ENCODE data around the gene NLRC3.
A peak's percentile ranks its signal among the peaks of the same experiment; 100 is the strongest.

NLRC3 gene

GRCh38 chr16:3576211-3576610, 992 bp downstream of the NLRC3 start:
- peak overlapping the region; percentile 98 to 100 for H3K4me3 Mint-ChIP-seq
- H3K27me3 Mint-ChIP-seq, result no peaks in the 10 kb centered on the region
- DNase-seq, result peak in 1 of 2 donors; percentile 50
- peaks cover 70% of the 10 kb centered on the region for H3K4me1 Mint-ChIP-seq
- H3K9me3 Mint-ChIP-seq, result peaks cover 0 to 2% of the 10 kb centered on the region in 2 donors
- peak; percentile 24 for ATAC-seq
- peak overlapping the region; percentile 72 to 98 for H3K27ac Mint-ChIP-seq

- peaks cover 69% of the 10 kb centered on the region for H3K4me1 Mint-ChIP-seq
- no peak for DNase-seq
- H3K4me3 Mint-ChIP-seq, result peak overlapping the region; percentile 98 to 100
- ATAC-seq, result no peak
- H3K9me3 Mint-ChIP-seq, result peaks cover 2 to 9% of the 10 kb centered on the region in 2 donors
- no peaks in the 10 kb centered on the region for H3K27me3 Mint-ChIP-seq
- H3K27ac Mint-ChIP-seq, result peak overlapping the region; percentile 69 to 72
Observed at GRCh38 chr16:3575491-3575890, 1.7 kb downstream of the NLRC3 start.

GRCh38 chr16:3574195-3574594, 3.0 kb downstream of the NLRC3 start:
- Mint-ChIP-seq H3K4me1 (peaks cover 56% of the 10 kb centered on the region), H3K9me3 (peaks cover 7 to 15% of the 10 kb centered on the region in 2 donors), H3K4me3 (no peak overlapping the region), H3K27me3 (no peaks in the 10 kb centered on the region), H3K27ac (peak overlapping the region in 1 of 2 donors; percentile 83)
- no peak for DNase-seq
- ATAC-seq, result no peak

GRCh38 chr16:3573146-3573815, 3.9 kb downstream of the NLRC3 start:
- peaks cover 7 to 15% of the 10 kb centered on the region in 2 donors for H3K9me3 Mint-ChIP-seq
- ATAC-seq, result no peak
- peak overlapping the region in 1 of 2 donors; percentile 26 for H3K4me3 Mint-ChIP-seq
- DNase-seq, result no peak
- H3K4me1 Mint-ChIP-seq, result peaks cover 47% of the 10 kb centered on the region
- no peaks in the 10 kb centered on the region for H3K27me3 Mint-ChIP-seq
- peak overlapping the region; percentile 12 to 72 for H3K27ac Mint-ChIP-seq

GRCh38 chr16:3570420-3571062, 6.7 kb downstream of the NLRC3 start:
- H3K4me3 Mint-ChIP-seq, result no peak overlapping the region

GRCh38 chr16:3569851-3570250, 7.4 kb downstream of the NLRC3 start:
- Mint-ChIP-seq H3K27me3 (no peaks in the 10 kb centered on the region), H3K4me3 (no peak overlapping the region), H3K4me1 (peaks cover 13% of the 10 kb centered on the region), H3K9me3 (peaks cover 7 to 15% of the 10 kb centered on the region in 2 donors), H3K27ac (no peak overlapping the region)
- ATAC-seq, result no peak
- no peak for DNase-seq

More at GRCh38 chr16:3570420-3571062, 6.7 kb downstream of the NLRC3 start:
- no peak for DNase-seq
- no peaks in the 10 kb centered on the region for H3K27me3 Mint-ChIP-seq
- H3K9me3 Mint-ChIP-seq, result peaks cover 7 to 15% of the 10 kb centered on the region in 2 donors
- H3K4me1 Mint-ChIP-seq, result peaks cover 20% of the 10 kb centered on the region
- no peak for ATAC-seq
- no peak overlapping the region for H3K27ac Mint-ChIP-seq

GRCh38 chr16:3566990-3567389, 10.2 kb downstream of the NLRC3 start:
- Mint-ChIP-seq H3K27ac (no peak overlapping the region), H3K27me3 (no peaks in the 10 kb centered on the region), H3K4me3 (no peak overlapping the region), H3K4me1 (no peaks in the 10 kb centered on the region), H3K9me3 (peaks cover 7 to 15% of the 10 kb centered on the region in 2 donors)
- DNase-seq (no peak), ATAC-seq (no peak)

GRCh38 chr16:3564889-3565141, 12.4 kb downstream of the NLRC3 start:
- no peak for DNase-seq
- Mint-ChIP-seq H3K27me3 (no peaks in the 10 kb centered on the region), H3K4me1 (no peaks in the 10 kb centered on the region), H3K9me3 (no peaks in the 10 kb centered on the region), H3K4me3 (no peak overlapping the region), H3K27ac (no peak overlapping the region)
- no peak for ATAC-seq

- ATAC-seq, result peak; percentile 31
- no peak overlapping the region for H3K27ac Mint-ChIP-seq
- no peaks in the 10 kb centered on the region for H3K9me3 Mint-ChIP-seq
- H3K4me1 Mint-ChIP-seq, result no peaks in the 10 kb centered on the region
- DNase-seq, result no peak
- H3K27me3 Mint-ChIP-seq, result no peaks in the 10 kb centered on the region
- H3K4me3 Mint-ChIP-seq, result no peak overlapping the region
Observed at GRCh38 chr16:3564130-3564888, 12.9 kb downstream of the NLRC3 start.

- no peak overlapping the region for H3K27ac Mint-ChIP-seq
- peak; percentile 31 for ATAC-seq
- no peaks in the 10 kb centered on the region for H3K9me3 Mint-ChIP-seq
- DNase-seq, result no peak
- no peaks in the 10 kb centered on the region for H3K4me1 Mint-ChIP-seq
- no peaks in the 10 kb centered on the region for H3K27me3 Mint-ChIP-seq
- H3K4me3 Mint-ChIP-seq, result no peak overlapping the region
Observed at GRCh38 chr16:3562914-3563480, 14.2 kb downstream of the NLRC3 start.

GRCh38 chr16:3561626-3562025, 15.6 kb downstream of the NLRC3 start:
- Mint-ChIP-seq H3K4me3 (no peak overlapping the region), H3K9me3 (no peaks in the 10 kb centered on the region), H3K27me3 (no peaks in the 10 kb centered on the region), H3K4me1 (no peaks in the 10 kb centered on the region), H3K27ac (no peak overlapping the region)
- no peak for ATAC-seq
- DNase-seq, result no peak

- peaks cover 12 to 13% of the 10 kb centered on the region in 2 donors for H3K9me3 Mint-ChIP-seq
- ATAC-seq, result no peak
- H3K27me3 Mint-ChIP-seq, result no peaks in the 10 kb centered on the region
- H3K4me1 Mint-ChIP-seq, result no peaks in the 10 kb centered on the region
- peak overlapping the region in 1 of 2 donors; percentile 12 for H3K27ac Mint-ChIP-seq
- no peak for DNase-seq
- H3K4me3 Mint-ChIP-seq, result no peak overlapping the region
Observed at GRCh38 chr16:3554351-3554928, 22.8 kb downstream of the NLRC3 start.

- Mint-ChIP-seq H3K27ac (no peak overlapping the region), H3K4me1 (peaks cover 6% of the 10 kb centered on the region), H3K9me3 (peaks cover 12 to 13% of the 10 kb centered on the region in 2 donors), H3K4me3 (no peak overlapping the region), H3K27me3 (no peaks in the 10 kb centered on the region)
- no peak for ATAC-seq
- no peak for DNase-seq
Observed at GRCh38 chr16:3553138-3553923, 23.9 kb downstream of the NLRC3 start.

- DNase-seq (no peak), ATAC-seq (no peak)
- Mint-ChIP-seq H3K4me1 (peaks cover 6% of the 10 kb centered on the region), H3K27ac (no peak overlapping the region), H3K4me3 (no peak overlapping the region), H3K9me3 (peaks cover 12 to 13% of the 10 kb centered on the region in 2 donors), H3K27me3 (no peaks in the 10 kb centered on the region)
Observed at GRCh38 chr16:3550851-3551847, 26.1 kb downstream of the NLRC3 start.

Measured in stimulated activated naive CD8-positive, alpha-beta T cell treated with anti-CD3 and anti-CD28 coated beads, Interleukin-15, amount 100 ng/mL, for 72 hours (primary cell).